CD4-positive, alpha-beta T cell treated with Interleukin-4 for 4 hours (primary cell): ENCODE data around the gene PRSS56.

ENCODE experiments used
- DNase-seq: peaks from one replicate; pipeline ENCODE4 v3.0.0-alpha.2; 2020

The PRSS56 gene

GRCh38 chr2:232486558-232487384, 33.4 kb upstream of the PRSS56 start:
- DNase-seq: no peak

DNA sequence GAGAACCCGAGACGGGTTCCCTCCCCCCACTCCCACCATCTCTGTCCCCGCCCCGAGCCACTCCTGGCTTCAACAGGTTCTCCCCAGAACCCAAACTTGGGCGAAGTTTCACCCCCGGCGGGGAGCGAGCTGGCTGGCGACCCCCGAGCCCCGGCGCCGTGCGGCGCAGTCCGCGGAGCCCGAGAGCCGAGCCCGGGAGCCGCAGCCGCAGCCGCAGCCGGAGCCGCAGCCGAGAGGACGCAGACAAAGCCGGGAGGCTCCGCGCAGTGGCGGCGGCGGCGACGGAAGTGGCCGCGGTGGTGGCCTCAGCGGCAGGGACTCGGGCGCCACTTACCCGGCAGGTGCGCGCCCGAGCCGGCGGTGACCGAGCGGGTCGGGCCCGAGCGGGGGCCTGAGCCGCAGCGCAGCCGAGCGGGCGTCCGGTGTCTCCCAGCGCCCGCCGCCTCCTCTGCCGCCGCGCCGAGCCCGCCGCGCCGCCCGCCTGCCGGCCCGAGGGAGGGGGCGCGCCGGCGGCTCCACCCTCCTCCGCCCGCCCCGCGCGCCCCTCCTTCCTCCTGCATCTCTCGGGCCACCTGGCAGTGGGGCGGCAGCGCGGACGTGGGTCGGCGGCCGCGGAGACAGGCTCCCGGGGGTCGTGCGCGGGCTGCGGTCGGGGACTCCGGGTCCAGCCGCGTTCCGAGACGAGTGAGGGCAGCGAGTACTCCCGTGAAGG, 32.6 kb upstream of the PRSS56 start, which contains the start of gene ECEL1:
ECEL1 (minus strand) TSS at position 450 of the 712 bp plus-strand sequence. CDS start 1,181 bp downstream, outside the sequence.
- no peak for DNase-seq

DNA sequence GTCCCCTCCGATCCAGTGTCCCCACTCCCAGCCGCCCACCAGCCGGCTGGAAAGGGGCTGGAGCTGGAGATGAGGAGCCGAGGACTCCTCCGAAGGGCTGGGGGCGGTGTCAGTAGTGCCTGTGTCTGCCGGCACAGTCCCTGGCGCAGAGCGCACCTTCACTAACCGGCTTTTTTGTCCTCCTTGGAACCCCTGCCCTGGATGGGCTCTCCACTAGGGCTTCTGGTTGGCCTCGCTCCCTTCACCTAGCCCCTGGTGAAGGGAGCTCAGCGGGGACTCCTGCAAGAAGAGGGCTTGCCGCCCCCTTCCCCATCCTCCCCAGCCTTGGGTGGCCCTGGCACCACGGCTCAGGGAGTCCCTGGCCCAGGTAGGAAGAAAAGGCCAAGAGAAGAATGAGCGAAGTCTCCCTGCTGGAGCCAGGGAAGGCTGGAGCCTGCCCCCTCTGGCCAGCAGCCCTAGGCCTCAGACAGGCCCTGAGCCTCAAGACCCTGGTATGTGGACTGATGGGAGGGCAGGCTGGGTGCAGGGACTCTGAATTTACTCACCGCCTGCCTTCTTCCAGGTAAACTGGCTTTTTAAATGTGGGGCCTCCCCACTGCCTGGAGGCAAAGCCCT, 32.0 kb upstream of the PRSS56 start:
- no peak for DNase-seq

- no peak for DNase-seq
Observed at GRCh38 chr2:232488721-232489300, 31.4 kb upstream of the PRSS56 start.

GRCh38 chr2:232489516-232490220, 30.5 kb upstream of the PRSS56 start:
- DNase-seq: no peak

DNA sequence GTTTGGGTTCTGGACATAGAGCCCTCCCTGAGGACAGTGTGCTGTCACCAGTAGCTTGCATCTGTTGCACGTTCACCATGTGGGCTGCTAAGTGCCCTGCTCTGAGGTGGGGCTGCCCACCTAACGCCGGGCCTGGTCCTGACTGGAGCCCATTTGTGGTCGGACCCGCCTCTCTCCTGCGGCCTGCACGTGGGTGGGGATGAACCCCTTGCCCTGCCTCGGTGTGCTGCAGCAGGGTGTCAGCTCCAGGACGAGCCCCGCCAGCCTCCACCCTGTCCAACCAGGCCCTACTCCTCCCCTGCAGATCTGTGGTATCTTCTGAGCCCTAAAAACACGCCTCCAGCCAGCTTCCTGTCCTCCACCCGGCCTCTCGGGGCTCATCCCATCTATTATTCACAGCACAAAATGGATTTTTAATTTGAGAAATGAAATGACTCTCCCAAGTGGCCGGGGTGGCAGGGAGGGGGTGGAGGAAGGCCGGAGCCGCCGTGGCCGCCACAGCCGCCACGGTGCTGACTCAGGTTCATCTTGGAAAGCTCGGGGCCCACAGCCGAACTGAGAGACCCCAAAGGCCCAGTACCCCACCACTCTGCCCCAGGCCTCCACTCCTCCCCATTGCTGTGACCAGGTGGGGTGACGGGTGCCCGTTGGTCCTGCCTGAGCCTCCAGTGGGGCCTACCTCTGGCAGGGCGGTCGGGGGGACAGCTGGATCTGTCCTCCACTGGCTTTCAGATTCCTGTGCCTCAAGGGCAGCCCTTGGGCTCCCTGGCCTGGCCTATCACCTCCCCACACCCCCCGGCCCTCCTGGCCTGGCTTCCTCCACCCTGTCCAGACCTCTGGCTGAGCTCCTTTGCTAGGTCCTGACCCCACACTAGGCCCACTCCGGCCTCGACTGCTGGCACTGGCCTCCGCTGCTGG, 29.7 kb upstream of the PRSS56 start:
- no peak for DNase-seq

DNA sequence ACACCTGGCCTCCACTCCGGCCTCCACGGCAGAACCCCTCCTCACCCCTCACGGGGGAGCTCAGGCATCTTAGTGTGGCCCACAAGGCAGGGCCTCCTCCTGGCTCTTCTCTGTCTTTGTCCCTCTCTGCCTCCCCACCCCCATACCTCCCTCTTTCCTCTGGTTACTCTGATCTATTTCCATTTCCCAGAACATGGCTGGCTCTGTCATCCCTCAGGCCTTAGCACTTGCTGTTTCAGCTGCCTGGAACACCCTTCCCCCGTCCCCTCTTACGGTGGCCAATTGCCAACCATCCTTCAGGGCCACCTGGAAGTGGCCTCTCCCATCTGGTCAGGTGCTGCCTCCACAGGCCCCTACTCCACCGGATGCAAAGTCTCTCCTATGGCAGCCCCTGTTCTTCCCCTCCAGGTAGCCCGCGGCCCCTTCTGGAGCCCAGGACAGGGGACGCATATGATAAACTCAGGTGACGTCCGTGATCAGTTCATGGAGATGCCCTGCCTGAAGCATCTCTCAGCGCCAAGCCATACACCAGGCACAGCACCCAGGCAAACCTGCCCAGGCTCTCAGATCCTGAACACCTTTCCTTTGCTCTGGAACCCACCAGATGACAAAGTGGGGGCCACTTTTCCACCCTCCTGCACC, 28.9 kb upstream of the PRSS56 start:
- DNase-seq: no peak

- no peak for DNase-seq
Observed at GRCh38 chr2:232492236-232492848, 27.8 kb upstream of the PRSS56 start.

DNA sequence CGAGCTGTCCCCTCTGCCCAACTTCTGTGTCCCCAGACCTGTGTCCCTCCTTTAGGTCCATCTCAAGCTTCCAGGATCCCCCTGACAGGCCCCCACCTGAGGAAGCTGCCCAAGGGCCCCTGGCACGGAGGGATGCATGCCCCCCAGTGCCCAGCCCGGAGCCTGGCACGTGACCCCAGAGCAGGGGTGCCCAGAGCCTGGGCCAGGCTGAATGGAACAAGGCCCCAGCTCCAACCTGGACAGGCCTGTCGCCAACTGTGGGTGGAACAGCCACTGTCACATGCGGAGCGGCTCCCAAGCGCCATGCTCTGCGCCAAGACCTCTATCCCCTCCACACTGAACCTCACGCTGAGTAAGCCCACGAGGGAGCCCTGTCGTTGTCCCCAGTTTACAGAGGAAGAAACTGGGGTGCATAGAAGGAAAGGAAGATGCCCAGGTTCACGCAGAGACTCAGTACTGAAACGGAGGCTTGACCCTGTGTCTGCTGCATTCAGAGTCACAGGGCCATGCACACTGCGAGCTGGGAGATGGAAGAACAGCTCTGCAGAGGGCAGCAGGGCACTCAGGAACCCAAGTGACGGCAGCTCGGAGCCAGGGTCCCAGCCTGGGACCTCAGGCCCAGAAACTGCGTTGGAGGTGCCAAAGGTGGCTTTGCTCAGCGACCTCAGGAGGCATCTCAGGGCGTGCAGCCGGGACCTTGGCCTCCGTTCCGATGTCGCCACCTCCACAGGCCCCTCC, 27.1 kb upstream of the PRSS56 start:
- no peak for DNase-seq

- DNase-seq: no peak
Observed at GRCh38 chr2:232493701-232494474, 26.3 kb upstream of the PRSS56 start.

DNA sequence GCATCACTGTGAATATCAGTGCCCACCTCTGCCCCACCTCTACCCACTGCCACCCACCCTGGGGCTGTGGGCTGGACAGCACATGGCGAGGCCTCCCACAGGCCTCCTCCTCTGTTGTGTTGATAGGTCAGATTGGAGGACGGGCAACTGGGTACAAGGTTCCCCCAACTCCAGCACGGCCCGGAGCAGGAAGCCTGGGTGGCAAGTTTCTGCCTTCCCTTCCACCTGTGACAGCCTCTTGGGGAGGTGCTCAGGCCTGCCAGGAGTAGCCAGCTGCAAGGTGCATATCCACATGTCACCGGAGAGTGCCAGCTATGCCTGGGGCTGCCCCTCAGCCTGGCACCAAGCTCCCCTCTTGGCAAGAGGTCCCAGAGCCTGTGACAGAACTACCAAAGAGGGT, 25.6 kb upstream of the PRSS56 start:
- DNase-seq: no peak

- DNase-seq: no peak
Observed at GRCh38 chr2:232495292-232495691, 24.9 kb upstream of the PRSS56 start.

- DNase-seq: no peak
Observed at GRCh38 chr2:232496501-232497270, 23.5 kb upstream of the PRSS56 start.

DNA sequence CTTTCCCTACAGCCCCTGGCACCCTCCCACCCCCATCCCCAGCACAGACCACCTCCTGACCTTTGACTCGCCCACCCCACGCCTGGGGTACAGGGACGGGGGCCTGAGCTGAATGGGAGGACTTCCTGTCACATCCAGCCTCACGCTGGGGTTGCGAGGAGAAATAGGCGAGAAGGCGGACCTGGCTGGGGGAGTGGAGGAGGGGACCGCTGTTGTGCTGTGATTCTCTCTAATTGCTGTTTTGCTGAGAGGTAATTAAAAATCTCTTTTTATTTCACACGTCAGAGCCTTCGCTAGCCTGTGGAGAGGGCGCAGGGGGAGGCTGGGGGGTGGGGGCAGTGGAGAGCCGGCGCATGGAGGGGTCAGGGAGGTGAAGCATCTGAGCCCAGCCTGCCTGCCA, 22.8 kb upstream of the PRSS56 start:
- DNase-seq: no peak

DNA sequence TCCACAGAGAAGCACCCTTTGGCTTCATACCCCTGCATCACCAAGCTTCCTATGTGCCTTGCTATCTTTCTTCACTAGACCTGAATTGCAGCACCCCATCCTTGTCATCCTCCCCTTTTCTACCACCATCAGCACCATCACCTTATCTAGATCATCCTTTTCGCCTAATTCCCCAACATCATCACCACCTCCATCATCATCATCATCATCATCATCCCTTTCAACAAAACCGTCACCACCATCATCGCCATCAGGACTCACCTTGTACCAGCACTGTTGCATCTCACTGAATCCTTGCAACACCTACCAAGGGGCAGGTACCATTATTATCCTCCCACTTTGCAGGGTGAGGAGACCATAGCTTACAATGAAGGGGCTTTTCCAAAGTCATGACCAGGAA, 21.7 kb upstream of the PRSS56 start:
- DNase-seq: no peak

DNA sequence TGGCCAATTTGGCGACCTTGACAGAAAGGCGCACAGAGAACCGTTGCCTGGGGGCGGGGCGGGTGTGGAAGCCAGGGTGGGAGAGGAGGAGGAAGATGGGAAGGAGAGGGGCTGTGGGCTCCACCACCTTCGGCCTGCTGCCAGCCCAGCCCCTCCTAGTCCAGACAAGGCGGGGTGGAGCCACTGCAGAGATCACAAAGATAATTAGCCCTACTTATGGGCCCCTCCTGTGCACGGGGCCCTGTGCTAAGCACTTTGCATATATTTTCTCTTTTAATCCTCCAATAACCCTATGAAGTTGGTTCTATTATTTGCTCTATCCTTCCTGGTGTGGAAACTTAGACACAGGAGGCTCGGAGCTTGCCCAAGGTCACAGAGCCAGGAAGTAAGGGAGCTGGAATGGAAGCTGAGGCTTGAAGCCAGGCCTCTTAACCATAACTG, 18.8 kb upstream of the PRSS56 start:
- DNase-seq: no peak

GRCh38 chr2:232501794-232502390, 18.3 kb upstream of the PRSS56 start:
- DNase-seq: no peak

GRCh38 chr2:232502511-232502910, 17.7 kb upstream of the PRSS56 start:
- DNase-seq: no peak
